GM12878 (cell line): ENCODE data around the gene MIGA2. TPM values are rescaled to one million over a fixed set of nuclear protein-coding genes. Genes with fewer than 3 reads are reported as not detected.

ENCODE experiments used
- ATAC-seq: fragments of 200-7000 bp; cut with Tn5 transposase; 3 replicates; pipeline ENCODE4 v1.9.1; 2020; ENCODE audit warnings: mild to moderate bottlenecking, moderate library complexity
- BruUV-seq: library from RNA; stranded (reverse); fragments of 400-500 nt; replicated peaks from 2 replicates; lab custom pipeline; 2021; lab: Mats Ljungman, UMichigan
- CTCF ChIA-PET: fragments of 300-600 bp; sonication (Branson Sonifier 250); formaldehyde crosslinking; extraction: SDS; loops from one replicate; lab custom pipeline; 2021; ENCODE audit warnings: inconsistent platforms; lab: Yijun Ruan, JAX
- POLR2A ChIA-PET: fragments of 350-600 bp; formaldehyde crosslinking; extraction: SDS; loops from one replicate; lab custom pipeline; 2021; ENCODE audit warnings: inconsistent platforms; lab: Charles Lee
- RAD21 ChIA-PET: fragments of 300-600 bp; sonication (Branson Sonifier 250); formaldehyde crosslinking; loops from one replicate; lab custom pipeline; 2023; ENCODE audit warnings: antibody characterized with exemption; ENCODE audit not compliant: unreplicated experiment; lab: Charles Lee
- SMC1A ChIA-PET: fragments of 300-600 bp; sonication (Branson Sonifier 250); formaldehyde crosslinking; loops from one replicate; lab custom pipeline; 2023; ENCODE audit not compliant: unreplicated experiment, uncharacterized antibody; lab: Charles Lee
- DNase-seq: peaks from one replicate; pipeline ENCODE4 v3.0.0-alpha.2; 2011; ENCODE audit warnings: low read depth, low spot score
- FAIRE-seq: peaks from 3 replicates; lab custom pipeline; 2011; peaks lifted over from hg19 to GRCh38; lab: Jason Lieb, UNC
- H2AFZ ChIP-seq: 2 replicates; pipeline ENCODE4 v1.6.0; 2011; ENCODE audit warnings: low read depth, low read length, control low read depth; ENCODE audit not compliant: control insufficient read depth
- H3K27ac ChIP-seq: 2 replicates; pipeline ENCODE4 v1.5.1; 2011; ENCODE audit warnings: control low read depth; ENCODE audit not compliant: control insufficient read depth, insufficient read depth
- H3K27me3 ChIP-seq, 2 experiments: replicated peaks in 1 of 2; 2 replicates each; pipeline versions ENCODE4 v1.6.0 to v1.6.1; 2011; ENCODE audit warnings: low read length in 1 of 2; ENCODE audit not compliant: control insufficient read depth in 2 of 2, insufficient read depth in 2 of 2
- H3K36me3 ChIP-seq, 2 experiments: 2 replicates each; pipeline ENCODE4 v1.5.1; 2011; ENCODE audit warnings: low read length in 1 of 2; ENCODE audit not compliant: control insufficient read depth in 2 of 2, insufficient read depth in 2 of 2
- H3K4me1 ChIP-seq: 2 replicates; pipeline ENCODE4 v1.6.1; 2011; ENCODE audit warnings: mild to moderate bottlenecking, low read length, moderate library complexity, mixed read lengths; ENCODE audit not compliant: control insufficient read depth, insufficient read depth
- H3K4me2 ChIP-seq: 2 replicates; pipeline ENCODE4 v1.6.0; 2011; ENCODE audit warnings: control low read depth; ENCODE audit not compliant: control insufficient read depth, insufficient read depth
- H3K4me3 ChIP-seq: fragments of 200-600 bp; sonication (generic); 2 replicates; pipeline ENCODE4 v1.5.1; 2016
- H3K79me2 ChIP-seq: 2 replicates; pipeline ENCODE4 v1.6.0; 2011; ENCODE audit warnings: low read length; ENCODE audit not compliant: control insufficient read depth, insufficient read depth
- H3K9ac ChIP-seq: 2 replicates; pipeline ENCODE4 v1.8.0; 2011; ENCODE audit warnings: low read length, control low read depth, mixed read lengths; ENCODE audit not compliant: control insufficient read depth, insufficient read depth
- H3K9me3 ChIP-seq: replicated peaks from 3 replicates; pipeline ENCODE4 v1.5.1; 2011; ENCODE audit warnings: mild to moderate bottlenecking, low read length; ENCODE audit not compliant: control insufficient read depth, insufficient read depth
- H4K20me1 ChIP-seq: 2 replicates; pipeline ENCODE4 v1.6.0; 2011; ENCODE audit not compliant: control insufficient read depth, insufficient read depth
- CTCF ChIP-seq, 3 experiments: IDR thresholded peaks in 2 of 3; conservative IDR thresholded peaks in 1 of 3; 2 replicates each; pipeline ENCODE4 v1.5.1; 2011; ENCODE audit warnings: low read depth in 3 of 3, low read length in 3 of 3, mild to moderate bottlenecking in 3 of 3, control low read depth in 2 of 3, moderate library complexity in 2 of 3, inconsistent platforms in 1 of 3, mixed read lengths in 1 of 3; ENCODE audit not compliant: control insufficient read depth in 2 of 3, insufficient read depth in 1 of 3; ENCODE audit errors: extremely low read depth in 1 of 3
- IKZF1 ChIP-seq: fragments of 450-650 bp; conservative IDR thresholded peaks from 2 replicates; pipeline ENCODE4 v1.6.1; 2017; ENCODE audit warnings: antibody characterized with exemption, mild to moderate bottlenecking
- SIN3A ChIP-seq: IDR thresholded peaks from 2 replicates; pipeline ENCODE4 v1.6.1; 2012; ENCODE audit warnings: low read depth, low read length, improper control_type of control experiment
- ZBTB11 ChIP-seq: fragments of 450-650 bp; formaldehyde crosslinking; IDR thresholded peaks from 2 replicates; pipeline ENCODE4 v1.5.0; 2022; ENCODE audit warnings: mild to moderate bottlenecking, missing genetic modification characterization
- ZNF207 ChIP-seq: fragments of 450-650 bp; IDR thresholded peaks from 2 replicates; pipeline ENCODE4 v1.6.1; 2014; ENCODE audit warnings: antibody characterized with exemption, mild to moderate bottlenecking, borderline replicate concordance
- ZNF217 ChIP-seq: fragments of 450-650 bp; IDR thresholded peaks from 2 replicates; pipeline ENCODE4 v1.6.1; 2017; ENCODE audit warnings: antibody characterized with exemption, mild to moderate bottlenecking
- WGBS: methylation state at CpG from one replicate; pipeline ENCODE4 v1.1.6; 2016; ENCODE audit warnings: low lambda C conversion rate; ENCODE audit not compliant: insufficient replicate concordance, insufficient coverage; ENCODE audit errors: missing lambda C conversion rate; 5-methylcytosine and 5-hydroxymethylcytosine counted together
- in situ Hi-C: fragments of 300-500 bp; cut with MboI; formaldehyde crosslinking; loops from 9 replicates; pipeline ENCODE4 v1.14.3; 2018; ENCODE audit warnings: mixed read lengths
- intact Hi-C: fragments of 100-400 bp; cut with micrococcal nuclease; formaldehyde crosslinking; loops from one replicate; pipeline ENCODE4 v1.14.2; 2022; ENCODE audit not compliant: unreplicated experiment
- polyA plus RNA-seq, 11 experiments: library from polyadenylated mRNA; depleted of rRNA in 4 of 11; unstranded in 6 of 11; stranded (reverse) in 5 of 11; fragments of >200 nt; fragmentation: Nextera tagmentation in 4 of 11; fragmentation: Illumina TruSeq in 1 of 11; extraction: Ambion mirVana in 4 of 11; extraction: Trizol in 1 of 11; gene quantifications; 1 replicate in 1 of 11; 2 replicates in 10 of 11; pipeline versions ENCODE4 v1.2.1 to v1.2.3, GENCODE V29; 2011 to 2016; ENCODE audit warnings: inconsistent platforms in 2 of 11, missing spikeins in 2 of 11, low read depth in 1 of 11
- total RNA-seq, 4 experiments: library from RNA; depleted of rRNA in 3 of 4; stranded (reverse); fragments of >200 nt in 3 of 4; fragmentation: Illumina TruSeq in 1 of 4; extraction: Trizol in 1 of 4; gene quantifications; 2 replicates each; pipeline versions ENCODE4 v1.2.1 to v1.2.3, GENCODE V29; 2013 to 2021
- TF ChIP-seq, protein P1 (sequence below): fragments of 450-650 bp; IDR thresholded peaks from 2 replicates; pipeline ENCODE4 v1.6.1; 2017; ENCODE audit warnings: mild to moderate bottlenecking, low read depth, inconsistent platforms; ENCODE audit not compliant: poor library complexity, severe bottlenecking
- TF ChIP-seq, protein P2 (sequence below): fragments of 450-650 bp; IDR thresholded peaks from 2 replicates; pipeline ENCODE4 v1.6.1; 2018; ENCODE audit warnings: borderline replicate concordance, mild to moderate bottlenecking; ENCODE audit not compliant: partially characterized antibody

MIGA2 gene
- total and polyA plus RNA-seq, 10 of the 15 experiments (the other 5 are each of a cell fraction or from before 2014, with no cell fraction given): 0.14 to 31.0 (median 12.7) TPM

- DNase-seq: no peak
- Histone ChIP-seq H3K4me1 (peaks cover 8% of the 10 kb centered on the region), H3K4me2 (no peak overlapping the region), H2AFZ (no peak overlapping the region), H3K36me3 (no peaks in the 10 kb centered on the region), H3K27ac (no peak overlapping the region), H3K4me3 (no peak overlapping the region), H3K9me3 (no peaks in the 10 kb centered on the region), H3K27me3 (no peaks in the 10 kb centered on the region), H3K79me2 (peaks cover 13% of the 10 kb centered on the region), H4K20me1 (no peaks in the 10 kb centered on the region), H3K9ac (no peak overlapping the region)
- in situ Hi-C loops (no loop called here), intact Hi-C loops (no loop called here)
- RAD21 ChIA-PET: no interaction called here
- no peak for ATAC-seq
- no peak for FAIRE-seq
- SMC1A ChIA-PET: interaction anchor here (0.8 kb wide), 1 partner anchor 15 kb away, joined by 3 read pairs; no protein-coding TSS in a partner anchor
- POLR2A ChIA-PET: interaction anchor here (0.6 to 1.6 kb wide), 2 partner anchors 58 to 463 kb away, joined by 3 read pairs; partner anchors contain the start of gene DOLPP1
- BruUV-seq: no TSS peak
- WGBS: 86% methylated on average over 16 of the region's 16 CpGs
- CTCF ChIA-PET: interaction anchor here (1.2 kb wide), 1 partner anchor 10 kb away, joined by 3 read pairs; no protein-coding TSS in a partner anchor
- TF ChIP-seq ZBTB11 (CRISPR knock-in tag): no peak
- TF ChIP-seq IKZF1: no peak
- no peak for TF ChIP-seq ZNF207
- TF ChIP-seq, protein P1, sequence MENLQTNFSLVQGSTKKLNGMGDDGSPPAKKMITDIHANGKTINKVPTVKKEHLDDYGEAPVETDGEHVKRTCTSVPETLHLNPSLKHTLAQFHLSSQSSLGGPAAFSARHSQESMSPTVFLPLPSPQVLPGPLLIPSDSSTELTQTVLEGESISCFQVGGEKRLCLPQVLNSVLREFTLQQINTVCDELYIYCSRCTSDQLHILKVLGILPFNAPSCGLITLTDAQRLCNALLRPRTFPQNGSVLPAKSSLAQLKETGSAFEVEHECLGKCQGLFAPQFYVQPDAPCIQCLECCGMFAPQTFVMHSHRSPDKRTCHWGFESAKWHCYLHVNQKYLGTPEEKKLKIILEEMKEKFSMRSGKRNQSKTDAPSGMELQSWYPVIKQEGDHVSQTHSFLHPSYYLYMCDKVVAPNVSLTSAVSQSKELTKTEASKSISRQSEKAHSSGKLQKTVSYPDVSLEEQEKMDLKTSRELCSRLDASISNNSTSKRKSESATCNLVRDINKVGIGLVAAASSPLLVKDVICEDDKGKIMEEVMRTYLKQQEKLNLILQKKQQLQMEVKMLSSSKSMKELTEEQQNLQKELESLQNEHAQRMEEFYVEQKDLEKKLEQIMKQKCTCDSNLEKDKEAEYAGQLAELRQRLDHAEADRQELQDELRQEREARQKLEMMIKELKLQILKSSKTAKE: no peak
- no peak for TF ChIP-seq SIN3A
- no peak for TF ChIP-seq ZNF217
- no peak for TF ChIP-seq CTCF (IDR thresholded peaks at IDR 0.05 in 2 of 3, conservative IDR thresholded peaks at IDR 0.05 in 1 of 3; ENCODE audit: control insufficient read depth in 2 of 3, extremely low read depth in 1 of 3, insufficient read depth in 1 of 3, low read depth in 3 of 3, low read length in 3 of 3)
- TF ChIP-seq, protein P2, sequence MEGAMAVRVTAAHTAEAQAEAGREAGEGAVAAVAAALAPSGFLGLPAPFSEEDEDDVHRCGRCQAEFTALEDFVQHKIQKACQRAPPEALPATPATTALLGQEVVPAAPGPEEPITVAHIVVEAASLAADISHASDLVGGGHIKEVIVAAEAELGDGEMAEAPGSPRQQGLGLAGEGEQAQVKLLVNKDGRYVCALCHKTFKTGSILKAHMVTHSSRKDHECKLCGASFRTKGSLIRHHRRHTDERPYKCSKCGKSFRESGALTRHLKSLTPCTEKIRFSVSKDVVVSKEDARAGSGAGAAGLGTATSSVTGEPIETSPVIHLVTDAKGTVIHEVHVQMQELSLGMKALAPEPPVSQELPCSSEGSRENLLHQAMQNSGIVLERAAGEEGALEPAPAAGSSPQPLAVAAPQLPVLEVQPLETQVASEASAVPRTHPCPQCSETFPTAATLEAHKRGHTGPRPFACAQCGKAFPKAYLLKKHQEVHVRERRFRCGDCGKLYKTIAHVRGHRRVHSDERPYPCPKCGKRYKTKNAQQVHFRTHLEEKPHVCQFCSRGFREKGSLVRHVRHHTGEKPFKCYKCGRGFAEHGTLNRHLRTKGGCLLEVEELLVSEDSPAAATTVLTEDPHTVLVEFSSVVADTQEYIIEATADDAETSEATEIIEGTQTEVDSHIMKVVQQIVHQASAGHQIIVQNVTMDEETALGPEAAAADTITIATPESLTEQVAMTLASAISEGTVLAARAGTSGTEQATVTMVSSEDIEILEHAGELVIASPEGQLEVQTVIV: no peak
Observed at GRCh38 chr9:129023036-129023907, 13.2 kb upstream of the MIGA2 start.
